ENCODE data around the gene PTPRN2.
"Not testable (repeated sequence)": the region's sequence is repeated elsewhere in the genome, so short reads cannot be mapped to it uniquely, and the experiment has no call there.

PTPRN2 gene

DNA sequence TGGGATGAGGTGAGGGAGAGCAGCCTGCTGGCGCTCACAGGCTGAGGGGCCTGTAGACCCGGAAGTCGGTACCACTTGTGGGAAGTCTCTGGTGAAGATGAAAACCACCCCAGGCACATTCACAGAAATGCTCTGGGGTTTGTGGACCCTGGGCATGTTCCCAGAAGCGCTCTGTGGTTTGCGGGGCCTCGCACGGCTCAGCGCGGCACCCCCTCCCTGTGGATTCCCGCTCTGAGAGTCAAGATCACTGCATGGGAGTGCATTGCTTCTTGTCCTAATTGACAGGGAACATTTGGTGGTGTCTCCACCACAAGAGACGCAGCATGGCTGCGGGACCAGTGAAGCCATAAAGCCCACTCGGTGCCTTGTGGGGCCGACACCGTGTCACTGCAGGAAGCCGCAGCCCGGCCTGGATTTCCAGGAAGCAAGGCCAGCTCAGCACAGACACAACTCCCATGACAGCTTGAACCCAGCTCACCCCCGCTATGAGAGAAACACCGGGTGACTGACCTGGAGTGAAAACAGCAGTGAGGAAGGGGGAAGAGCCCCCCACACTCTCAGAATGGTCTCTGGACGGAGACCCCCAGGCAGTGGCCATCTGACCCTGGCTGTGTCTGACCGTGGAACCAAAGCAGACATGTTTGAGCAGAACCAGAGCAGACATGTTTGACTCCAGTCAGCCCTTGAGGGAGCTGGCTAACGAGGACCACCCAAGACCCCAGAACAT lies 157.2 kb downstream of the PTPRN2 start:
- no peak overlapping the region for H3K4me3 Mint-ChIP-seq
- no peaks in the 10 kb centered on the region for H3K36me3 Mint-ChIP-seq (ENCODE audit: low read depth)
- H3K9me3 Mint-ChIP-seq: no peaks in the 10 kb centered on the region
- peaks cover 12% of the 10 kb centered on the region for H3K27me3 Mint-ChIP-seq
- peaks cover 4% of the 10 kb centered on the region for H3K4me1 Mint-ChIP-seq (ENCODE audit: low read depth)
- H3K27ac Mint-ChIP-seq: no peak overlapping the region

DNA sequence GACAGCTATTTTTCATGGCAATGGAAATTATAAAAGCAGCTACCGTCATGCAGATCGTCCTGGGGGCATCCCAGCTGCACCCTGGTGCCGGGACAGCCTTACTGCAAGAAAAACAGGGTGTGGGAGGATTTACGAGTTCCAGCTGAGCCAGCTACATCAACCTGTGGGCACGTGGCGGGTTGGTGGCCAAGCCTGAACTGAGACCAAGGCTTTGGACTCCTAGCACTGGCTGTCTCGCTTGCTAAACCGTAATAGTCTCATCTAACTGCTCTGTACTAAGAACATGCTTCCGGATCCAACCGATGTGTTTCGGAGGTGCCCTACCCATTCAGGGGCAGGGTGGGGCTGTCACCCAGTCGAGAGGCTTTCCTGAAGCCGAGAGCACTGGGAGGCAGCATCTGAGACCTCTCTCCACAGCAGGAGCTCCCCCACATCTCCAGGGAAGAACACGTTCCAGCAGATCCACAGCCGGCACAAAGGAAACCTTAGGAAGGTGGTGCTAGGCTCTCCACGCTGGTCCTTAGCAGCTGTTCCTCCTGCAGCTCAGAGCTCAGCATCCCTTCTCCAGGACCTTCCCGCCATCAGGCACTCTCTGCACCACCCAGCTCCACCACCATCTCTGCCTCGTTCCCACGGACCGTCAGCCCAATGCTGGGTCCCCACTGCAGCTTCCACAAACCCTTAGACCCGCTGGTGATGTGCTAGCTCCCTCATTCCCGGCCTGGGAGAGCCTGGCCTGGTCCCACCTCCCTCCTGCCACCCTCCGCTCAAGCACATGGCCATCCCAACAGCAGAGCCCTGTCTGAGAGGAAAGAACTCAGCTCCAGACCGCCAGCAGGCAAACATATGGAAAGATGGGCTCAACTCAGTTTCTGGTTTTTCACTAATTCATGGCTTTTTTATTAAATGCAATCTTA lies 158.5 kb downstream of the PTPRN2 start:
- Mint-ChIP-seq H3K4me3 (no peak overlapping the region), H3K4me1 (ENCODE audit: low read depth) (peaks cover 4% of the 10 kb centered on the region), H3K27ac (no peak overlapping the region), H3K36me3 (ENCODE audit: low read depth) (no peaks in the 10 kb centered on the region), H3K9me3 (no peaks in the 10 kb centered on the region), H3K27me3 (peaks cover 8% of the 10 kb centered on the region)

DNA sequence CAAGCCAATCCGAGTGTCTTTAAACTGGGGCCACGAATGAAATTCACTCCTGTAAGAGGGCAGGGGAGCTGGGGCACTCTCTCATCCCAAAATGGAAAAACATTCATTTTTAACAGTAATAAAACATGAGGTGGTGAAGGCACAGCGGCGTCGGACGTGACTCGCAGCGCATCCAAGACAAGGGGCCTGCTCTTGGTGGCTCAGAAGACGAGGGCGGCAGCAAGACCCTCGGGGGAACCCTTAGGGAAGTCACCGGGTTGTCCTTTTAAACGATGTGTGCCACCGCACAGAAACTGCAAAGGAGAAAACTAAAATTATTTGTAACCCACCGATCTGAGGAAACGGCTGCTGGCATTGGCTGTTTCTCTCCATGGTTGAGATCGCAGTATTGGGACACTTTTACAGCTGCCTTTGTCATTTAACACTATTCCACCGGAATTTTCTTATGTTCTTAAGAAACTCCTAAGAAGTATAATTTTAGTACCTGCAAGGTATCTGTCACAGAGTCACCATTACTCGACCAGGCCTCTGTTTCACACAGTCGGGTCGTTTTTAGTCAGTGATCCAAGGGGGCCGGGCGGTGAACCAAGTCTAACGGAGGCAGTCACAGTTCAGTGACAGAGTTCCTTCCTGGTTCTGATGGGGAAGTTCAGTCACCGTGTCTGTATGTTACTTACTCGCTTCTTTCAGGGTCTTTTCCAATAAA lies 159.3 kb downstream of the PTPRN2 start:
- H3K4me1 Mint-ChIP-seq (ENCODE audit: low read depth): peaks cover 4% of the 10 kb centered on the region
- H3K36me3 Mint-ChIP-seq (ENCODE audit: low read depth): no peaks in the 10 kb centered on the region
- no peak overlapping the region for H3K4me3 Mint-ChIP-seq
- H3K27ac Mint-ChIP-seq: no peak overlapping the region
- peaks cover 8% of the 10 kb centered on the region for H3K27me3 Mint-ChIP-seq
- no peaks in the 10 kb centered on the region for H3K9me3 Mint-ChIP-seq

DNA sequence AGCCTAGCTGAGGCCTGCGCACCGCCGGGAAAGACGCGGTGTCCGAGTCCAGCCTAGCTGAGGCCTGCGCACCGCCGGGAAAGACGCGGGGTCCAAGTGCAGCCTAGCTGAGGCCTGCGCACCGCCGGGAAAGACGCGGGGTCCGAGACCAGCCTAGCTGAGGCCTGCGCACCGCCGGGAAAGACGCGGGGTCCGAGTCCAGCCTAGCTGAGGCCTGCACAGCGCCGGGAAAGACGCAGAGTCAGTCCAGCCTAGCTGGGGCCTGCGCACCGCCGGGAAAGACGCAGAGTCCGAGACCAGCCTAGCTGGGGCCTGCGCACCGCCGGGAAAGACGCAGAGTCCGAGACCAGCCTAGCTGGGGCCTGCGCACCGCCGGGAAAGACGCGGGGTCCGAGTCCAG lies 161.9 kb downstream of the PTPRN2 start:
- not testable (repeated sequence) for H3K27ac Mint-ChIP-seq; H3K4me3 Mint-ChIP-seq; H3K27me3 Mint-ChIP-seq; H3K36me3 Mint-ChIP-seq (ENCODE audit: low read depth); H3K9me3 Mint-ChIP-seq; H3K4me1 Mint-ChIP-seq (ENCODE audit: low read depth)

DNA sequence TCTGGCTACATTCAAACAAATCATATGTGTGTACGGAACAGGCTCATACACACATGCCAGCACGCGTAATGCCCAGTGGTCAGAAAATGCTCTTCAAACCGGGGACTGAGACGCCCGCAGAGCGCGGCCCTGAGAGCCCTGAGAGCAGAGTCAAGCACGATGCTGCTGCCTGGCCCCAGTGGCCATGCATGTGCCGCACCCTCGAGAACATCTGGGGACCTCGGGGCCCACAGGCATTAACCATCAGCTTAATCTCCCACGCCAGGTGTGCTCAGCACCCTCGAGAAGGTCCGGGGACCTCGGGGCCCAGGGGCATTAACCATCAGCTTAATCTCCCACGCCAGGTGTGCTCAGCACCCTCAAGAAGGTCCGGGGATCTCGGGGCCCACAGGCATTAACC lies 163.1 kb downstream of the PTPRN2 start:
- no peaks in the 10 kb centered on the region for H3K27me3 Mint-ChIP-seq

DNA sequence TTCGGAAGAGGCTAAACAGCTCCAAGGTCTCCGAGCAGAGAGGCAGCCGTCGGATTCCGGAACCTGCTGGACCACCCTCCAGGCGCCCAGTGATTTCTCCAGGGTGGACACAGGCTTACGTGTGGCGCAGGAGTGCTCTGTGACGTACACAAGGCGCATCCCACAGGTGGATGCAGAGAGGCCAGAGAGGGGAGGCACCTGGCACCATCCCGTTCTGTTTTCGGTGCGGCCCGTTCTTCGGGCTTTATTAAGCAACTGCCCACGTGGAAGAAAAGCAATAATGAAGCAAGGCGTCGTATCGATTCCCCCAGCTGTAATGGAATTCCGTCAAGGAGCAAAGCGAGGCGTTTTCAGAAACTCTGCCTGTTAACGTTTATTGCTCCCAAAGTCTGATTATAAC lies 163.6 kb downstream of the PTPRN2 start:
- Mint-ChIP-seq H3K4me1 (ENCODE audit: low read depth) (no peaks in the 10 kb centered on the region), H3K27me3 (no peaks in the 10 kb centered on the region), H3K36me3 (ENCODE audit: low read depth) (no peaks in the 10 kb centered on the region), H3K9me3 (no peaks in the 10 kb centered on the region), H3K4me3 (no peak overlapping the region), H3K27ac (no peak overlapping the region)

More for the DNA sequence above, 163.1 kb downstream of the PTPRN2 start:
- Mint-ChIP-seq H3K4me1 (ENCODE audit: low read depth) (no peaks in the 10 kb centered on the region), H3K36me3 (ENCODE audit: low read depth) (no peaks in the 10 kb centered on the region), H3K4me3 (no peak overlapping the region), H3K9me3 (no peaks in the 10 kb centered on the region), H3K27ac (no peak overlapping the region)

DNA sequence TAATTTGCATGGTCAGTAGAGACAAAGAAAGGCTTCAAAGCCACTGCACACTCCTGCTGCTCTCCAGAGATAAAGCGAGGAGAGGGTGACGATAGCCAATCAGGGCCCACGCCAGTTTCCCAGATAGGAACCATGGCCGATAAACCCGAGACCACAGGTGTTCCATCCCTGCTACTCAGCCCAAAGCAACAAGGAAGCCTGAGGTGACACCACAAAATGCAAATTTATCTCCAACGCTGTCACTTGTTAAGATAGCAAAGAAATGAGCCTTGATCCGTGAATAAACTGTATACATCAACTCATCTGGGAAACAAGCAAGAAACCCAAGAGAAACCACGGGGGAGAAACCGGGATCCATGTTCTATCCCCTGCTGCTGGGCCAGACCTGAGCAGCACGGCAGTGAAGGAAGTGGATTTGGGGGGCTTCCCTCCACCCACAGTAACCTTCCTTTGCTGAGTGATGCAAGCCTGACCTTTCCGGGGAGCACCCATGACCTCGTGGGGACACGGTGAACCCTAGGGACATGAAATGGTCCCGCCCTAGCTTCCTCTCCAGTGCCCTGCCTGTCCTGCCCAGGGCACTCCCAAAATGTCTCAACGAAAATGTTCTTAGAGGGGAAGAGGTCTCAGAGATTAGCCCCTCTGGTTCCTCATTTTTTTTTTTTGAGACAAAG lies 164.6 kb downstream of the PTPRN2 start:
- H3K4me1 Mint-ChIP-seq (ENCODE audit: low read depth): no peaks in the 10 kb centered on the region
- H3K27ac Mint-ChIP-seq: no peak overlapping the region
- no peaks in the 10 kb centered on the region for H3K27me3 Mint-ChIP-seq
- no peaks in the 10 kb centered on the region for H3K36me3 Mint-ChIP-seq (ENCODE audit: low read depth)
- peaks cover 6% of the 10 kb centered on the region for H3K9me3 Mint-ChIP-seq
- H3K4me3 Mint-ChIP-seq: no peak overlapping the region

DNA sequence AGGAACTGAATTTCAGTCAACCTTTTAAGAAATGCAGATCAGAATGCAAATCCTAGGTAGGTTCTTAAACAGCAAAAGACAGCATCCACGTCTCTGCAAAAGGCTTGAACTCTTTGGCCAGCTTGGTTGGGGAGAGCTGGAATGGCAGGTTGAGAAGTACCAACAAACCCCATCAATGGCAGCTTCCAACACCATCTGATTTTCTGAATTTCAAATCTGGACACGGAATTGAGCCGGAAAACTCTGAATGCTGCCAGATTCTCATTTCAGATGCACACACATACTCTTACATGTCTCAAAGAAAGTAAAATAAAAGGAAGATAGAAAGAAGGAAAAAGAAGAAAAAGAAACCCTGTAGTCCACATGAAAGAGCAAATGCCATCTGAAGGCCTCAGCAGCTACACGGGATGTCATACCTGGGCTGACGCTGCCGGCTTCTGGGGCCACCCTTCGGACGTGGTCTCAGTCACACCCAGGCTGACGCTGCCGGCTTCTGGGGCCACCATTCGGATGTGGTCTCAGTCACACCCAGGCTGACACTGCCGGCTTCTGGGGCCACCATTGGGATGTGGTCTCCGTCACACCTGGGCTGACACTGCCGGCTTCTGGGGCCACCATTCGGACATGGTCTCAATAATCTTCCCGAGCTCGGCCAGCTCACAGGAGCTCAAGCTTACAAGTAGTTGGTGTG lies 165.3 kb downstream of the PTPRN2 start:
- Mint-ChIP-seq H3K27me3 (no peaks in the 10 kb centered on the region), H3K36me3 (ENCODE audit: low read depth) (no peaks in the 10 kb centered on the region), H3K4me1 (ENCODE audit: low read depth) (no peaks in the 10 kb centered on the region), H3K9me3 (peaks cover 10% of the 10 kb centered on the region), H3K4me3 (no peak overlapping the region), H3K27ac (no peak overlapping the region)

DNA sequence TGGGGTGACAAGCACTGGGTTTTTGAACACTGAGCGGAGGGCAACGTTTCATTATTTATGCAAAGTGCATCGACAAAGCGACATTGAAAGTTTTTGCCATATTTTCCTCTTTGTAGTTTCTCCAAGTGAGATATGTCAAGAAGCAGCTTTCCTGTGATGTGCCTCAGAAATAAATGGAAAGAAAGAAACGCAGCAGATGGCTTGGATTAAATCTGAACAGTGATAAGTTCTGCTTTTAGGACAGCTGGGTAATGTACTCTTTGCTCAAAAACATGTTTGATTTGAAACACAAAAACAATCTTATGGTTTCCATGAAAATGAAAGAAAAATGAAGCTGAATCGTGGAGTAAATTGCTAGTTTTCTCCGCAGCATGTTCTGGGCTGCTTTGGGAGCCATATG lies 166.3 kb downstream of the PTPRN2 start:
- Mint-ChIP-seq H3K27ac (no peak overlapping the region), H3K4me3 (no peak overlapping the region), H3K27me3 (no peaks in the 10 kb centered on the region), H3K36me3 (ENCODE audit: low read depth) (no peaks in the 10 kb centered on the region), H3K4me1 (ENCODE audit: low read depth) (no peaks in the 10 kb centered on the region), H3K9me3 (peaks cover 10% of the 10 kb centered on the region)

DNA sequence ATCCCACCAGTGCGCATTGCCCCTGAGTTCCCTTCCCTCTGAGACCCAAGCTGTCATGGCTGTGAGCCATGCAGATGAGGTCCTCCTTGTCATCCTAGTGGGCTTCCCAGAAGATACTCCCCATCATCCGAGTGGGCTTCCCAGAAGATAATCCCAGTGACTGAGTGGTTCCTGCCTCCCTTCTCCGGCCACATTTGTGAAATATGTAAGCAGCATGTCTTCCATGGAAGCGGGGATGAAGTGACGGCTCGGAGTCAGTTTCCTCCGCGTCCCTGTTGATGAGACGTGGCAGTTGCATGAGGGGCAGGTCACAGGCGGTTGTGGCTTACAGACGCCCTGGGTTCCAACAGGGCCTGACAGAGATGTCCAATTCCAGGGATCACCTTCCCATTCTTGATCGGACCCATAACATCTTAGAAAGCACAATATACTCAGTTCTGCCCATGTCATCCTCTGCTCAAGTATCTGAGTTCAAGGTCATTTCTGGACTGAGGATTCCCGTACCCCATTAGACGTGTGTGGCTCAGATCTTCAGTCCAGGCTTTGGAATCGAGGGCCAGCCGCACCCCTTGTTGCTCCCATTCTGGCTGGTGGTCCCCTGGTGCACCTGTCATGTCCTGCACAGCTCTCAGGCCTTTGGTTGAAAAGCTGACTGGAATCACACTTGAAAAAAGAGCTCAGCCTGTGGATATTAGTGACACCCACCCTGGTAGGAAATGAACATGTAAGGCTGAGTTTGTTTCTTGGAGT lies 166.9 kb downstream of the PTPRN2 start:
- Mint-ChIP-seq H3K36me3 (ENCODE audit: low read depth) (no peaks in the 10 kb centered on the region), H3K27me3 (no peaks in the 10 kb centered on the region), H3K9me3 (peaks cover 10% of the 10 kb centered on the region), H3K4me1 (ENCODE audit: low read depth) (no peaks in the 10 kb centered on the region), H3K4me3 (no peak overlapping the region), H3K27ac (no peak overlapping the region)

DNA sequence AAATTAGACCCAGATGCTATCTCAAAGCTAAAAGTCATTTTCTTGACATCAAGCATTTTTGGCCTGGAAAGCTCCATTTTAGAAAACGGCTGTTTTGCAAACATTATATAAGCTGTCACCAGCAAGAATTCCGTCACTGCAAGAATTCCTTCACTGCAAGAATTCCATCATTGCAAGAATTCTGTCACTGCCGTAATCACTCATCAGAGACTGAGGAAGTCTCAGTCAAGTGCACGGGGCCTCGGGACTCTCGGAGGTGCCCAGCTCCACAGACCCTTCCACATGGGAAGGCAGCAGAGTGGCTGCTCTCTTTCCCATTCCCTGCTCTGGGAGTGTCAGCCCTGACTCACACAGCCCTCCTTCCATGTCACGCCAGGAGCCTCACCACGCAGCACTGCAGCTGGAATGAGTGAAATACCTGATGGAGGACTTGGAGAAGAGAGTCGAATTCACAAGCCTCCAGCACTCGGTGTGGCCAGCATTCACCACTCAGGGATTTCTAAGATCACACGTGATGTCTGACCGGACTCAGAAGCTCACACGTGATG lies 168.3 kb downstream of the PTPRN2 start:
- H3K9me3 Mint-ChIP-seq: peaks cover 10% of the 10 kb centered on the region
- no peaks in the 10 kb centered on the region for H3K27me3 Mint-ChIP-seq
- no peak overlapping the region for H3K4me3 Mint-ChIP-seq
- H3K4me1 Mint-ChIP-seq (ENCODE audit: low read depth): no peaks in the 10 kb centered on the region
- no peak overlapping the region for H3K27ac Mint-ChIP-seq
- H3K36me3 Mint-ChIP-seq (ENCODE audit: low read depth): no peaks in the 10 kb centered on the region

DNA sequence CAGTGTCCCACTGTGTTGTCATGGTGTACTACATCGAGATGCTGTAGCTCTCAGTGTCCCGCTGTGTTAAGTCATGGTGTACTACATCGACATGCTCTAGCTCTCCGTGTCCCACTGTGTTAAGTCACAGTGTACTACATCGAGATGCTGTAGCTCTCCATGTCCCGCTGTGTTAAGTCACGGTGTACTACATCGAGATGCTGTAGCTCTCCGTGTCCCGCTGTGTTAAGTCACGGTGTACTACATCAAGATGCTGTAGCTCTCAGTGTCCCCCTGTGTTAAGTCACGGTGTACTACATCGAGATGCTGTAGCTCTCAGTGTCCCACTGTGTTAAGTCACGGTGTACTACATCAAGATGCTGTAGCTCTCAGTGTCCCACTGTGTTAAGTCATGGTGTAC lies 169.2 kb downstream of the PTPRN2 start:
- H3K27me3 Mint-ChIP-seq; H3K4me3 Mint-ChIP-seq; H3K4me1 Mint-ChIP-seq (ENCODE audit: low read depth); H3K27ac Mint-ChIP-seq; H3K36me3 Mint-ChIP-seq (ENCODE audit: low read depth); H3K9me3 Mint-ChIP-seq: not testable (repeated sequence)

DNA sequence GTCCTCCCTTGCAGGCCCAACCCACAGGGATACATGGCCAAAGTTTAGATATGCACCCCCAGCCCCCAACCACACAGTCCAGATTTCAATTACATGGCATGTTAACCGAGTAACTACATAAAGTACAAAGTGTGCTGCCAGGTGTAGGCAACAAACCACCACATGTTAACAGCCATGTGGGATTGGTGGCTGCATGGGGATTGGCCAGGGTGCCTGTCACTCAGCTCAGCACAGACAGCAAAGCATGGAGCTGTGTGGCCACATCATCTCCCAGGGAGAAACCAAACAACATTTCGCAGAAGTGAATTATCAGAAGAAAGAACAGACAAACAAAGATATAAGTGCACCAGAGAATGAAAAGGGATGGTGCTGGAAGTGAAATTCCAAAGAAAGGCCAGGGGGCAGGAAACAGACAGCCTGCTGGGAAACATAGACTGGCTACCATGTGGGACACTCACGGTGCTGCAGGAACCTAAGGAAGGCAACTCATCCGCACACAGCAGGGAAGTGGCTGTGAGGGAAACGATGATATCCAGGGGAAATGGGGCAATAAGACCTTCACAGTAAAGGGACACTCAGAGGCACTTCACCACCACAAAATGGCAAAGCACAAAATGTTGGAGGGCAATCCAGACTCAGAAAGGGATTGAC lies 171.2 kb downstream of the PTPRN2 start:
- H3K9me3 Mint-ChIP-seq: peaks cover 10% of the 10 kb centered on the region
- H3K4me3 Mint-ChIP-seq: no peak overlapping the region
- no peaks in the 10 kb centered on the region for H3K27me3 Mint-ChIP-seq
- H3K4me1 Mint-ChIP-seq (ENCODE audit: low read depth): no peaks in the 10 kb centered on the region
- H3K36me3 Mint-ChIP-seq (ENCODE audit: low read depth): no peaks in the 10 kb centered on the region
- H3K27ac Mint-ChIP-seq: no peak overlapping the region
